ENCODE results near the gene ZSCAN5A. TPM values are rescaled to one million over a fixed set of nuclear protein-coding genes. Genes with fewer than 3 reads are reported as not detected.

Gene ZSCAN5A
- total RNA-seq, 6 experiments from 2014 or later, result 2.3 to 7.9 (median 3.7) TPM

- no peaks in the 10 kb centered on the region for H3K9me3 ChIP-seq
- no peaks in the 10 kb centered on the region for H3K27me3 ChIP-seq
- ATAC-seq (no peak), DNase-seq (no peak)
- H3K36me3 ChIP-seq, result peaks cover 0 to 2% (median 0%) of the 10 kb centered on the region in 4 donors
- 86% methylated on average over 4 of the region's 4 CpGs for WGBS (ENCODE audit: insufficient coverage, low coverage, low lambda C conversion rate, missing lambda C conversion rate)
- TF ChIP-seq CTCF (IDR thresholded peaks at IDR 0.05) (no peak), POLR2A (IDR thresholded peaks at IDR 0.05) (no peak)
- H3K4me3 ChIP-seq, result no peak overlapping the region
- intact Hi-C loops (cut with DNase I), result no loop called here
- H3K4me1 ChIP-seq, result no peaks in the 10 kb centered on the region
- H3K27ac ChIP-seq, result no peak overlapping the region
Observed at GRCh38 chr19:56294549-56294948, 20.1 kb downstream of the ZSCAN5A start.

- no peak overlapping the region for H3K27ac ChIP-seq
- no peak for DNase-seq
- ATAC-seq, result no peak
- WGBS (ENCODE audit: insufficient coverage, low coverage, low lambda C conversion rate, missing lambda C conversion rate), result 81% methylated on average over 2 of the region's 6 CpGs
- intact Hi-C loops (cut with DNase I), result no loop called here
- no peaks in the 10 kb centered on the region for H3K4me1 ChIP-seq
- no peak for TF ChIP-seq POLR2A (IDR thresholded peaks at IDR 0.05)
- TF ChIP-seq CTCF (IDR thresholded peaks at IDR 0.05), result no peak
- peaks cover 0 to 2% (median 0%) of the 10 kb centered on the region in 4 donors for H3K36me3 ChIP-seq
- no peaks in the 10 kb centered on the region for H3K9me3 ChIP-seq
- no peaks in the 10 kb centered on the region for H3K27me3 ChIP-seq
- no peak overlapping the region for H3K4me3 ChIP-seq
Observed at GRCh38 chr19:56291867-56292266, 22.8 kb downstream of the ZSCAN5A start.

- H3K27ac ChIP-seq, result no peak overlapping the region
- H3K27me3 ChIP-seq, result no peaks in the 10 kb centered on the region
- TF ChIP-seq POLR2A (IDR thresholded peaks at IDR 0.05), result no peak
- TF ChIP-seq CTCF (IDR thresholded peaks at IDR 0.05), result no peak
- no peaks in the 10 kb centered on the region for H3K4me1 ChIP-seq
- H3K36me3 ChIP-seq, result peaks cover 0 to 2% (median 0%) of the 10 kb centered on the region in 4 donors
- ATAC-seq (no peak), DNase-seq (no peak)
- intact Hi-C loops (cut with DNase I), result no loop called here
- H3K9me3 ChIP-seq, result no peaks in the 10 kb centered on the region
- no peak overlapping the region for H3K4me3 ChIP-seq
Observed at GRCh38 chr19:56290104-56290503, 24.5 kb downstream of the ZSCAN5A start.

GRCh38 chr19:56284746-56285145, 29.9 kb downstream of the ZSCAN5A start:
- intact Hi-C loops (cut with DNase I), result no loop called here
- WGBS (ENCODE audit: insufficient coverage, low coverage, low lambda C conversion rate, missing lambda C conversion rate), result 95% methylated on average over 3 of the region's 3 CpGs

More at GRCh38 chr19:56284746-56285145, 29.9 kb downstream of the ZSCAN5A start:
- TF ChIP-seq POLR2A (IDR thresholded peaks at IDR 0.05) (no peak), CTCF (IDR thresholded peaks at IDR 0.05) (no peak)
- ATAC-seq, result no peak
- Histone ChIP-seq H3K4me3 (no peak overlapping the region), H3K27me3 (no peaks in the 10 kb centered on the region), H3K27ac (no peak overlapping the region), H3K36me3 (no peaks in the 10 kb centered on the region), H3K4me1 (no peaks in the 10 kb centered on the region), H3K9me3 (no peaks in the 10 kb centered on the region)
- no peak for DNase-seq

All from right lobe of liver (tissue), 6 donors.